OCI-LY1 (cell line): ENCODE results near the gene PPM1F.

Experiments
- H2AFZ ChIP-seq: fragments of 200-600 bp; sonication (generic), shearing (Covaris generic); 2 replicates; pipeline ENCODE4 v1.6.0; 2014; ENCODE audit warnings: antibody characterized with exemption, mild to moderate bottlenecking, low read length
- H3F3A ChIP-seq: fragments of 200-600 bp; sonication (generic), shearing (Covaris generic); 2 replicates; pipeline ENCODE4 v1.6.0; 2014; ENCODE audit warnings: mild to moderate bottlenecking, antibody characterized with exemption, low read length, moderate library complexity; ENCODE audit not compliant: insufficient read depth
- H3K27ac ChIP-seq: fragments of 200-600 bp; sonication (generic); 2 replicates; pipeline ENCODE4 v1.5.1; 2014; ENCODE audit warnings: low read length, mixed run types, mild to moderate bottlenecking, low read depth; ENCODE audit not compliant: poor library complexity, severe bottlenecking
- H3K27me3 ChIP-seq: fragments of 200-600 bp; sonication (generic); 2 replicates; pipeline ENCODE4 v1.6.0; 2014; ENCODE audit warnings: antibody characterized with exemption, mild to moderate bottlenecking, low read length, moderate library complexity; ENCODE audit not compliant: insufficient read depth
- H3K36me3 ChIP-seq: fragments of 200-600 bp; sonication (generic); 2 replicates; pipeline ENCODE4 v1.6.1; 2014; ENCODE audit warnings: mild to moderate bottlenecking, antibody characterized with exemption, low read length, moderate library complexity, mixed read lengths; ENCODE audit not compliant: insufficient read depth
- H3K4me1 ChIP-seq: fragments of 200-600 bp; sonication (generic); 2 replicates; pipeline ENCODE4 v1.5.1; 2014; ENCODE audit warnings: mild to moderate bottlenecking, low read length, moderate library complexity; ENCODE audit not compliant: insufficient read depth, severe bottlenecking
- H3K4me2 ChIP-seq: fragments of 200-600 bp; sonication (generic), shearing (Covaris generic); 2 replicates; pipeline ENCODE4 v1.6.1; 2014; ENCODE audit warnings: low read length
- H3K4me3 ChIP-seq: fragments of 200-600 bp; sonication (generic); 2 replicates; pipeline ENCODE4 v1.5.1; 2014; ENCODE audit warnings: low read length, low read depth, mild to moderate bottlenecking, mixed read lengths; ENCODE audit not compliant: poor library complexity, severe bottlenecking
- H3K79me2 ChIP-seq: fragments of 200-600 bp; shearing (Covaris generic); 2 replicates; pipeline ENCODE4 v1.6.1; 2016; ENCODE audit warnings: mixed run types, low read length, mixed read lengths; ENCODE audit not compliant: insufficient read depth
- H3K9ac ChIP-seq: fragments of 200-600 bp; sonication (generic), shearing (Covaris generic); 2 replicates; pipeline ENCODE4 v1.6.1; 2014; ENCODE audit warnings: mild to moderate bottlenecking, low read length, mixed read lengths
- H3K9me2 ChIP-seq: fragments of 200-600 bp; sonication (generic), shearing (Covaris generic); 2 replicates; pipeline ENCODE4 v1.6.1; 2014; ENCODE audit warnings: low read depth, mild to moderate bottlenecking, low read length, mixed read lengths
- H3K9me3 ChIP-seq: fragments of 200-600 bp; shearing (Covaris generic); 2 replicates; pipeline ENCODE4 v1.6.1; 2014; ENCODE audit warnings: low read length, mixed read lengths
- H4K20me1 ChIP-seq: fragments of 200-600 bp; sonication (generic), shearing (Covaris generic); 2 replicates; pipeline ENCODE4 v1.6.0; 2016; ENCODE audit warnings: mild to moderate bottlenecking, low read length; ENCODE audit not compliant: insufficient read depth
- EZH2 ChIP-seq: fragments of 200-600 bp; sonication (generic), shearing (Covaris generic); IDR thresholded peaks from 2 replicates; pipeline ENCODE4 v1.8.0; 2017; ENCODE audit warnings: borderline replicate concordance, mixed run types, mild to moderate bottlenecking, antibody characterized with exemption, low read length, moderate library complexity, mixed read lengths
- TF ChIP-seq, protein P1 (sequence below): fragments of 200-600 bp; sonication (generic), shearing (Covaris generic); IDR thresholded peaks from 2 replicates; pipeline ENCODE4 v1.5.1; 2017; ENCODE audit warnings: mild to moderate bottlenecking, antibody characterized with exemption, low read length, moderate library complexity, mixed read lengths

Gene PPM1F

GRCh38 chr22:21961886-21962654, 9.4 kb upstream of the PPM1F start:
- H3K4me1 ChIP-seq: no peaks in the 10 kb centered on the region
- no peaks in the 10 kb centered on the region for H3K27me3 ChIP-seq
- H2AFZ ChIP-seq: no peak overlapping the region
- no peaks in the 10 kb centered on the region for H3K9me2 ChIP-seq
- no peak overlapping the region for H3K27ac ChIP-seq
- H3K9ac ChIP-seq: no peak overlapping the region
- peaks cover 85% of the 10 kb centered on the region for H3K36me3 ChIP-seq
- H3K9me3 ChIP-seq: no peaks in the 10 kb centered on the region
- TF ChIP-seq EZH2: no peak
- TF ChIP-seq, protein P1, sequence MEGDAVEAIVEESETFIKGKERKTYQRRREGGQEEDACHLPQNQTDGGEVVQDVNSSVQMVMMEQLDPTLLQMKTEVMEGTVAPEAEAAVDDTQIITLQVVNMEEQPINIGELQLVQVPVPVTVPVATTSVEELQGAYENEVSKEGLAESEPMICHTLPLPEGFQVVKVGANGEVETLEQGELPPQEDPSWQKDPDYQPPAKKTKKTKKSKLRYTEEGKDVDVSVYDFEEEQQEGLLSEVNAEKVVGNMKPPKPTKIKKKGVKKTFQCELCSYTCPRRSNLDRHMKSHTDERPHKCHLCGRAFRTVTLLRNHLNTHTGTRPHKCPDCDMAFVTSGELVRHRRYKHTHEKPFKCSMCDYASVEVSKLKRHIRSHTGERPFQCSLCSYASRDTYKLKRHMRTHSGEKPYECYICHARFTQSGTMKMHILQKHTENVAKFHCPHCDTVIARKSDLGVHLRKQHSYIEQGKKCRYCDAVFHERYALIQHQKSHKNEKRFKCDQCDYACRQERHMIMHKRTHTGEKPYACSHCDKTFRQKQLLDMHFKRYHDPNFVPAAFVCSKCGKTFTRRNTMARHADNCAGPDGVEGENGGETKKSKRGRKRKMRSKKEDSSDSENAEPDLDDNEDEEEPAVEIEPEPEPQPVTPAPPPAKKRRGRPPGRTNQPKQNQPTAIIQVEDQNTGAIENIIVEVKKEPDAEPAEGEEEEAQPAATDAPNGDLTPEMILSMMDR: no peak
- no peaks in the 10 kb centered on the region for H4K20me1 ChIP-seq
- no peak overlapping the region for H3K4me3 ChIP-seq
- no peaks in the 10 kb centered on the region for H3F3A ChIP-seq
- no peak overlapping the region for H3K4me2 ChIP-seq
- H3K79me2 ChIP-seq: no peaks in the 10 kb centered on the region

- H3K4me2 ChIP-seq: no peak overlapping the region
- H3K79me2 ChIP-seq: no peaks in the 10 kb centered on the region
- no peaks in the 10 kb centered on the region for H3F3A ChIP-seq
- H3K4me3 ChIP-seq: no peak overlapping the region
- no peak overlapping the region for H3K27ac ChIP-seq
- H3K9ac ChIP-seq: no peak overlapping the region
- TF ChIP-seq, protein P1: no peak
- TF ChIP-seq EZH2: no peak
- H3K9me3 ChIP-seq: no peaks in the 10 kb centered on the region
- no peaks in the 10 kb centered on the region for H3K27me3 ChIP-seq
- peaks cover 77% of the 10 kb centered on the region for H3K36me3 ChIP-seq
- no peaks in the 10 kb centered on the region for H3K9me2 ChIP-seq
- no peaks in the 10 kb centered on the region for H3K4me1 ChIP-seq
- H2AFZ ChIP-seq: no peak overlapping the region
- no peaks in the 10 kb centered on the region for H4K20me1 ChIP-seq
Measured at GRCh38 chr22:21961127-21961867, 8.6 kb upstream of the PPM1F start.

- no peak for TF ChIP-seq EZH2
- TF ChIP-seq, protein P1: no peak
- no peaks in the 10 kb centered on the region for H3K9me3 ChIP-seq
- no peak overlapping the region for H3K27ac ChIP-seq
- H3K79me2 ChIP-seq: no peaks in the 10 kb centered on the region
- H2AFZ ChIP-seq: no peak overlapping the region
- H3K36me3 ChIP-seq: peaks cover 69% of the 10 kb centered on the region
- H3F3A ChIP-seq: no peaks in the 10 kb centered on the region
- no peak overlapping the region for H3K4me3 ChIP-seq
- H3K27me3 ChIP-seq: no peaks in the 10 kb centered on the region
- H3K9ac ChIP-seq: no peak overlapping the region
- H3K9me2 ChIP-seq: no peaks in the 10 kb centered on the region
- no peaks in the 10 kb centered on the region for H4K20me1 ChIP-seq
- H3K4me2 ChIP-seq: no peak overlapping the region
- H3K4me1 ChIP-seq: no peaks in the 10 kb centered on the region
Measured at GRCh38 chr22:21960200-21961126, 7.8 kb upstream of the PPM1F start.
